SJCRH30 (cell line): Measurements from ENCODE around the gene SAT1. TPM values are rescaled to one million over a fixed set of nuclear protein-coding genes. Genes with fewer than 3 reads are reported as not detected.

Experiments used
- total RNA-seq: library from RNA; depleted of rRNA; stranded (reverse); fragments of >200 nt; shearing (Covaris generic); gene quantifications from 2 replicates; pipeline ENCODE4 v1.2.3, GENCODE V29; 2014; rRNA removed

Gene SAT1
- total RNA-seq, 1 experiment from 2014 or later = 25.6 TPM

Other genes starting within 250 kb of the SAT1 start
- 183 and 196 TPM in 2 replicates for gene PRDX4, start 115.7 kb upstream of the SAT1 start, total RNA-seq
- 75.4 and 82.3 TPM in 2 replicates for gene ACOT9, start 39.9 kb upstream of the SAT1 start, total RNA-seq
- 28.7 and 33.8 TPM in 2 replicates for gene APOO, start 124.8 kb downstream of the SAT1 start, total RNA-seq
- gene CXorf58, start 124.8 kb downstream of the SAT1 start, total RNA-seq = 0.13 and 0.71 TPM in 2 replicates
- 25.1 and 27.2 TPM in 2 replicates for gene KLHL15, start 244.0 kb downstream of the SAT1 start, total RNA-seq